Cerebellar nuclear complex (tissue), 1 donor: Measurements from ENCODE around the gene HIKESHI.
"Not testable (repeated sequence)": the region's sequence is repeated elsewhere in the genome, so short reads cannot be mapped to it uniquely, and the experiment has no call there.

ENCODE experiments used
- DNase-seq, 2 experiments: peaks; one replicate each; lab custom pipeline; 2025; lab: John Stamatoyannopoulos, UW

Gene HIKESHI

GRCh38 chr11:86292912-86293616 is 9.0 kb upstream of the HIKESHI start:
- no peak for DNase-seq

DNA sequence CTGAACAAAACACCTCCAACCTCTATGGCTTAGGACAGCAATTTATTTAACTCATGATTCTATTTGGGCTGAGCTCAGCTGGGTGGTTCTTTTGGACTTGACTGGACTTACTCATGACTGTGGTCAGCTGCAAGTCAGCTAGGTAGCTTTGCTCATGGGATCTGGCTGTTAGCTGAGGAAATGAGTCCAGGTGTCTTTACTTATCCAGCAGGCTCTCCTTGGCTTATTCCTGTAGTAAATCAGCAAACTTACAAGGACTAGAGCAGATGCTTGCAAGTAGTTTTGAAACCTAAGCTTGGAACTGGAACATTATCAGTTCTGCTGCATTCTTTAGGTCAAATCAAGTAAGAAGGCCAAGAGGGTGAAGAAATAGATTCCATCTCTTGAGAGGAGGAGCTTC is 8.0 kb upstream of the HIKESHI start:
- DNase-seq: no peak

DNA sequence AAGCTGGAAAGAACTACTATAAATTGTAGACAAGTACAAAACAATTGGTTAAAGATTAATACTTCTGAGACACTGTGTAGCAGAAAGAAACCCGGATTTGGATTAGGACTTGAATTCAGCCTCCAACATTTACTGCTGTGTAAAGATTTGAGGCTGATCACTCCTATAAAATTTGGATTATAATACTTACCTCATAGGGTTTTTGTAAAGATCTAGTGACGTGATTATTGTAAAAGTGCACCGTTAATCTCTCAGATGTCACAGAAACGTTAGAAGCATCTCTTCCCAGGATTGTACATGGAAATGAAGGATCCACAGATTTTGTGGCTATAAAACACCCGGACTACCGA is 323 bp upstream of the HIKESHI start:
- DNase-seq: no peak

DNA sequence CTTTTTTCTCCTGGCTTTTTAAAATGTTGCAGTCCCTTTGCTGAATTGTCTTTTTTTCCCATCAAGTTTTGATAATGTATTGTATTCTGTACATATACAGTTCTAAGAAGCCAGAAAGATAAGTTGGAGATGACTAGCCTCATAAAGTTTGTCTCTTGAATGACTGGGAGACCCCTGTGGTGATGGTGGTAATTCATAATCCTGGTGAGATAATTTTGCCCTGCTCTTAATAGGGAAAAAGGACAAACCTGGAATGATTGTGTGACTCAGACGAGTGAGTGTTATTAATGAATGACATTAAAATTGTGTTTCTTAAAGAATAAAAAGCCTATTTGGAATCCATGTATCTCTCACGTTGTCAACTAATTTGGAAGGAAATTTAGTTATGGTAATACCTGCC is 1.2 kb downstream of the HIKESHI start:
- no peak for DNase-seq

DNA sequence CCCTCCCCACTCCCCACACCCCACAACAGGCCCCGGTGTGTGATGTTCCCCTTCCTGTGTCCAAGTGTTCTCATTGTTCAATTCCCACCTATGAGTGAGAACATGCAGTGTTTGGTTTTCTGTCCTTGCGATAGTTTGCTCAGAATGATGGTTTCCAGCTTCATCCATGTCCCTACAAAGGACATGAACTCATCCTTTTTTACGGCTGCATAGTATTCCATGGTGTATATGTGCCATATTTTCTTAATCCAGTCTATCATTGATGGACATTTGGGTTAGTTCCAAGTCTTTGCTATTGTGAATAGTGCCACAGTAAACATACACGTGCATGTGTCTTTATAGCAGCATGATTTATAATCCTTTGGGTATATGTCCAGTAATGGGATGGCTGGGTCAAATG is 6.7 kb downstream of the HIKESHI start:
- not testable (repeated sequence) for DNase-seq

DNA sequence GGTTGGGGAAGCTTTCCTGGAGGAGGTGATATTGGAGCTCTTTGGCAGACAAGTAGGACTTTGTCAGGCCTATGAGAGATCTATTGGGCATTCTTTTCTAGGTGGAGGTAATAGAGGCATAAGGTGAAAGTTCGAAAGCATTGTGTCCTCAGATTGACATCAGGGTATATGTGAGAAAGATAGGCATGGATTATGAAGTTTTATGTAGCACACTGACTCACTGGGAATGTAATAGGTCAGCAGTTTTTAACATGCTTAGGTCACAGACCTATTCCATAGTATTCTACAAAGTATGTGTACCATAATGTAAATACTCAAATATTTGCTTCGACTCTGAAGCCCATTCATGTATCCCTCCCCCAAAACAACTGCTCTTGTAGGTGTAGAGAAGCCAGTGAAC is 11.8 kb downstream of the HIKESHI start:
- DNase-seq: no peak

GRCh38 chr11:86314636-86315035 is 12.6 kb downstream of the HIKESHI start:
- no peak for DNase-seq

- DNase-seq: no peak
Measured at GRCh38 chr11:86335131-86335767, 33.2 kb downstream of the HIKESHI start.

DNA sequence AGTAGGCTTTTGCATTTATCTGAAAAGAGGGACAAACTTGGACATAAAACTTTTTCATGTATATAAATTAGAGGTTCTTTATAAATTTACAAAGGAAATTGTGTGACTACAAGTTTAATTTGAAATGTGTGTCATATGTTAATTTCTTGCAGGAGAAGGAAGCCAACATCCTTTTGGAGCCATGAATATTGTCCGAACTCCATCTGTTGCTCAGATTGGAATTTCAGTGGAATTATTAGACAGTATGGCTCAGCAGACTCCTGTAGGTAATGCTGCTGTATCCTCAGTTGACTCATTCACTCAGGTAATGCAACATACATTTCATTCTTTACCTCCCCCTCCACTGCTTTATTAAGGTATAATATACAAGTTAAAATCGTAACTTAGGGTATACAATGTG is 35.2 kb downstream of the HIKESHI start:
- no peak for DNase-seq

GRCh38 chr11:86341382-86341781 is 39.3 kb downstream of the HIKESHI start:
- no peak for DNase-seq

DNA sequence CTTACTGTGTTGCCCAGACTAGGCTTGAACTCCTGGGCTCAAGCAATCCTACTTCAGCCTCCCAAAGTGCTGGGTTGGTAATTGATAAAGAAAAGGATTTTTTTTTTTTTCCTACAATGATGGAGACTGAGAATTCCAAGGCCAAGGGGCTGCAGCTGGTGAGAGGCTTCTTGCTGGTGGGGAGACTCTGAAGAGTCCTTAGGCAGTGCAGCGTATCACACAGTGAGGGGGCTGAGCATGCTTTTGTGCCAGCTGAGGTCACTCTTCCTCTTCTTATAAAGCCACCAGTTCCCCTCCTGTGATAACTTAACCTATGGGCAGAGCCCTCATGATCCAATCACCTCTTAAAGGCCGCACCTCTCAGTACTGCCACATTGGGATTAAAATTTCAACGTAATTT is 44.5 kb downstream of the HIKESHI start:
- DNase-seq: no peak

GRCh38 chr11:86355256-86355655 is 53.2 kb downstream of the HIKESHI start:
- no peak for DNase-seq

DNA sequence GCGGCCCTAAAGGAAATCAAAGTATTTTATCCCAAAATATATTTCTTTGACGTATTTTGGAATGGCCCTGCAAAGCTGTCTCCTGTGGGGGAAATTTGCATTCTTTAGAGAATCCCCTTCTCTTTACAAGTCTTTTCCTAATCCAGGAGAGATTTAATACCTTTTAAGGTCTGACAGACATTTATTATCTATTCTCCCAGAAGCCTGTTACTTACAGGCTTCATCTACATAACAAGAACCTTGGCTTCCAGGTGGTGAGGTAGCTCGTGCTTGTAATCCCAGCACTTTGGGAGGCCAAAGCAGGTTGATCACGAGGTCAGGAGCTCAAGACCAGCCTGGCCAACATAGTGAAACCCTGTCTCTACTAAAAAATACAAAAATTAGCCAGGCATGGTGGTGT is 55.4 kb downstream of the HIKESHI start:
- DNase-seq: not testable (repeated sequence)

GRCh38 chr11:86358720-86359119 is 56.7 kb downstream of the HIKESHI start:
- no peak for DNase-seq

- no peak for DNase-seq
Measured at GRCh38 chr11:86360775-86361395, 58.8 kb downstream of the HIKESHI start.

DNA sequence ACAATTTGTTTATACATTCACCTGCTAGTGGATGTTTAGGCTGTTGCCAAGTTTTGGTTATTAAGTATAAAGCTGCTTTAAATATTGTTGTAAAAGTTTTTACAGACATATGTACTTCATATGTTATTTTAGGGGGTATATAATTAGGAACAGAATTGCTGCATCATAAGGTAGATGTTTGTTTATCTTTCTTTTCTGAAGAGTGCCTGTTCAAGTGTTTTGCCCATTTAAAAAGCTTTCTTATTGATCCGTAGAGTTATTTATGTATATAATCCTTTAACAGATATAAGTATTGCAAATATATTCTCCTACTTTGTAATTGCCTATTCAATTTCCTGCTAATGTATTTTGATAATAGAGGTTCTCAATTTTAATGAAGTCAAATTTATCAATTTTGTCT is 61.4 kb downstream of the HIKESHI start:
- DNase-seq: no peak

DNA sequence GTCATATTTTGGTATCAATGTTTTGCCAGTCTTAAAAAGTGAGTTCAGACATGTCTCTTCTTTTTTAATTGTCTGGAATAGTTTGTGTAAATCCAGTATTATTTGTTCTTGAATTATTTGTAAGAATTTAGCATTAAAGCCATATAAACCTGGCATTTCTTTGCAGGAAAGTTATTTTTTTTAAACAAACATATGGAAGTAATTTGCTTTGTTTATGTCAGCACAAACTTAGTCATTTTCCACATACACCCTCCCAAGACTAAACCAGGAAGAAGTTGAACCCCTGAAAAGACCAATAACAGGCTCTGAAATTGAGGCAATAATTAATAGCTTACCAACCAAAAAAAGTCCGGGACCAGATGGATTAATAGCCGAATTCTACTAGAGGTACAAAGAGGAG is 63.5 kb downstream of the HIKESHI start:
- DNase-seq: no peak

DNA sequence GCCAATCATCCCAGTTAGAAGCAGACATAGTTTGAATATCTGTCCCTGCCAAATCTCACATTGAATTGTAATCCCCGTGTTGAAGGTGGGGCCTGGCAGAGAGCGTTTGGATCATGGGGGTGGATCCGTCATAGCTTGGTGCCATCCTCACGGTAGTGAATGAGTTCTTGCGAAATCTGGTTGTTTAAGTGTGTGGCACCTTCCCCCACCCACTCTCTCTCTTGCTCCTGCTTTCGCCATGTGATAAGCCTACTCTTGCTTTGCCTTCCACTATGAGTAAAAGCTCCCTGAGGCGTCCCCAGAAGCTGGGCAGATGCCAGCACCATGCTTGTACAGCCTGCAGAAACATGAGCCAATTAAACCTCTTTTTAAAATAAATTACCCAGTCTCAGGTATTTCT is 67.6 kb downstream of the HIKESHI start:
- no peak for DNase-seq

DNA sequence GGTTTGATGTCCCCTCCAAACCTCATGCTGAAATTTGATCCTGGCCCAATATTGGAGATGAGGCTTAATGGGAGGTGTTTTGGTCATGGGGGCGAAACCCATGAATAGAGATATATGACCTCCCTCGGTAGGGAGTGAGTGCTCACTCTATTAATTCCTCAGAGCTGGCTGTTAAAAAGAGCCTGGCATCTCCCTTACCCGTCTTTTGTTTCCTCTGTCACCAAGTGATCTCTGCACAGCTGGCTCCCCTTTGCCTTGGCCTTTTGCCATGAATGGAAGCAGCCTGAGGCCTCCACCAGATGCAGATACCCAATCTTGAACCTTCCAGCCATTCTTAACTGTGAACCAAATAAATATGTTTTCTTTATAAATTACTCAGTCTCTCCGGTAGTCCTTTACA is 68.1 kb downstream of the HIKESHI start:
- no peak for DNase-seq

DNA sequence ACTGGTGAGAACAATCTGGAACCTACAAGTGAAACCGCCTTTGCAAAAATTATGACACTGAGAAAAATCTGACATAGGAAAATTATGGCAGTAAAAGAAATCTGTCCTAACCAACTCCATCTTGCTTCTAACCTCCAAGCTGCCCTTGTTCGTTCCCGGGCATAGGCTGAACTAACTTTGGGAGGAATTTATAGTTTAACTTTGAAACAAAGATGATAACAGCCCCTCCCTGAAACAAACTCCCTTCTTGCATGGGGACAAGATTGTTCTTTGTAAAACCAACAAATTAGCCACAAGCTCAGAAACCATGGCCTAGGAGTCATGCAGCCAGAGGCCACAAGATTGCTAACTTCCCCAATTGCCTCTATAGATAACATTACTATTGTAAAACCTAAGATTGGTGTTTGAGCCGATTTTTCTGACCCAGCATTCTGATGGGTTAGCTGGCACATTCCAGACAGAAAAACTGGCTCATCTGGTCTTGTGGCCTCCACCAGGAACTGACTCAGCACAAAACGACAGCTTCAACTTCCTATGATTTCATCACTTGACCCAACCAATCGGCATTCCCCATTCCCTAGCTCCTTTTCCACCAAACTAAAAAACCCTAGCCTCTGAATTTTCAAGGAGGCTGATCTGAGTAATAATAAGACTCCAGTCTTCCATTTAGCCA is 69.0 kb downstream of the HIKESHI start:
- no peak for DNase-seq

- DNase-seq: no peak
Measured at GRCh38 chr11:86372041-86372440, 70.0 kb downstream of the HIKESHI start.

GRCh38 chr11:86372586-86372985 is 70.5 kb downstream of the HIKESHI start:
- no peak for DNase-seq

- DNase-seq: no peak
Measured at GRCh38 chr11:86374069-86374468, 72.0 kb downstream of the HIKESHI start.
